GM12878 (cell line): ENCODE results near the gene C12orf56. TPM values are rescaled to one million over a fixed set of nuclear protein-coding genes. Genes with fewer than 3 reads are reported as not detected.
"Not testable (repeated sequence)": the region's sequence is repeated elsewhere in the genome, so short reads cannot be mapped to it uniquely, and the experiment has no call there.

Experiments used
- ATAC-seq: fragments of 200-7000 bp; cut with Tn5 transposase; 3 replicates; pipeline ENCODE4 v1.9.1; 2020; ENCODE audit warnings: mild to moderate bottlenecking, moderate library complexity
- BruUV-seq: library from RNA; stranded (reverse); fragments of 400-500 nt; replicated peaks from 2 replicates; lab custom pipeline; 2021; lab: Mats Ljungman, UMichigan
- CTCF ChIA-PET: fragments of 300-600 bp; sonication (Branson Sonifier 250); formaldehyde crosslinking; extraction: SDS; loops from one replicate; lab custom pipeline; 2021; ENCODE audit warnings: inconsistent platforms; lab: Yijun Ruan, JAX
- POLR2A ChIA-PET: fragments of 350-600 bp; formaldehyde crosslinking; extraction: SDS; loops from one replicate; lab custom pipeline; 2021; ENCODE audit warnings: inconsistent platforms; lab: Charles Lee
- RAD21 ChIA-PET: fragments of 300-600 bp; sonication (Branson Sonifier 250); formaldehyde crosslinking; loops from one replicate; lab custom pipeline; 2023; ENCODE audit warnings: antibody characterized with exemption; ENCODE audit not compliant: unreplicated experiment; lab: Charles Lee
- SMC1A ChIA-PET: fragments of 300-600 bp; sonication (Branson Sonifier 250); formaldehyde crosslinking; loops from one replicate; lab custom pipeline; 2023; ENCODE audit not compliant: unreplicated experiment, uncharacterized antibody; lab: Charles Lee
- DNase-seq: peaks from one replicate; pipeline ENCODE4 v3.0.0-alpha.2; 2011; ENCODE audit warnings: low read depth, low spot score
- FAIRE-seq: peaks from 3 replicates; lab custom pipeline; 2011; peaks lifted over from hg19 to GRCh38; lab: Jason Lieb, UNC
- H2AFZ ChIP-seq: 2 replicates; pipeline ENCODE4 v1.6.0; 2011; ENCODE audit warnings: low read depth, low read length, control low read depth; ENCODE audit not compliant: control insufficient read depth
- H3K27ac ChIP-seq: 2 replicates; pipeline ENCODE4 v1.5.1; 2011; ENCODE audit warnings: control low read depth; ENCODE audit not compliant: control insufficient read depth, insufficient read depth
- H3K27me3 ChIP-seq, 2 experiments: replicated peaks in 1 of 2; 2 replicates each; pipeline versions ENCODE4 v1.6.0 to v1.6.1; 2011; ENCODE audit warnings: low read length in 1 of 2; ENCODE audit not compliant: control insufficient read depth in 2 of 2, insufficient read depth in 2 of 2
- H3K36me3 ChIP-seq, 2 experiments: 2 replicates each; pipeline ENCODE4 v1.5.1; 2011; ENCODE audit warnings: low read length in 1 of 2; ENCODE audit not compliant: control insufficient read depth in 2 of 2, insufficient read depth in 2 of 2
- H3K4me1 ChIP-seq: 2 replicates; pipeline ENCODE4 v1.6.1; 2011; ENCODE audit warnings: mild to moderate bottlenecking, low read length, moderate library complexity, mixed read lengths; ENCODE audit not compliant: control insufficient read depth, insufficient read depth
- H3K4me2 ChIP-seq: 2 replicates; pipeline ENCODE4 v1.6.0; 2011; ENCODE audit warnings: control low read depth; ENCODE audit not compliant: control insufficient read depth, insufficient read depth
- H3K4me3 ChIP-seq: fragments of 200-600 bp; sonication (generic); 2 replicates; pipeline ENCODE4 v1.5.1; 2016
- H3K79me2 ChIP-seq: 2 replicates; pipeline ENCODE4 v1.6.0; 2011; ENCODE audit warnings: low read length; ENCODE audit not compliant: control insufficient read depth, insufficient read depth
- H3K9ac ChIP-seq: 2 replicates; pipeline ENCODE4 v1.8.0; 2011; ENCODE audit warnings: low read length, control low read depth, mixed read lengths; ENCODE audit not compliant: control insufficient read depth, insufficient read depth
- H3K9me3 ChIP-seq: replicated peaks from 3 replicates; pipeline ENCODE4 v1.5.1; 2011; ENCODE audit warnings: mild to moderate bottlenecking, low read length; ENCODE audit not compliant: control insufficient read depth, insufficient read depth
- H4K20me1 ChIP-seq: 2 replicates; pipeline ENCODE4 v1.6.0; 2011; ENCODE audit not compliant: control insufficient read depth, insufficient read depth
- SP1 ChIP-seq: IDR thresholded peaks from one replicate; pipeline ENCODE4 v1.6.1; 2011; ENCODE audit warnings: low read depth, low read length
- WGBS: methylation state at CpG from one replicate; pipeline ENCODE4 v1.1.6; 2016; ENCODE audit warnings: low lambda C conversion rate; ENCODE audit not compliant: insufficient replicate concordance, insufficient coverage; ENCODE audit errors: missing lambda C conversion rate; 5-methylcytosine and 5-hydroxymethylcytosine counted together
- in situ Hi-C: fragments of 300-500 bp; cut with MboI; formaldehyde crosslinking; loops from 9 replicates; pipeline ENCODE4 v1.14.3; 2018; ENCODE audit warnings: mixed read lengths
- intact Hi-C: fragments of 100-400 bp; cut with micrococcal nuclease; formaldehyde crosslinking; loops from one replicate; pipeline ENCODE4 v1.14.2; 2022; ENCODE audit not compliant: unreplicated experiment
- polyA plus RNA-seq, 11 experiments: library from polyadenylated mRNA; depleted of rRNA in 4 of 11; unstranded in 6 of 11; stranded (reverse) in 5 of 11; fragments of >200 nt; fragmentation: Nextera tagmentation in 4 of 11; fragmentation: Illumina TruSeq in 1 of 11; extraction: Ambion mirVana in 4 of 11; extraction: Trizol in 1 of 11; gene quantifications; 1 replicate in 1 of 11; 2 replicates in 10 of 11; pipeline versions ENCODE4 v1.2.1 to v1.2.3, GENCODE V29; 2011 to 2016; ENCODE audit warnings: inconsistent platforms in 2 of 11, missing spikeins in 2 of 11, low read depth in 1 of 11
- total RNA-seq, 4 experiments: library from RNA; depleted of rRNA in 3 of 4; stranded (reverse); fragments of >200 nt in 3 of 4; fragmentation: Illumina TruSeq in 1 of 4; extraction: Trizol in 1 of 4; gene quantifications; 2 replicates each; pipeline versions ENCODE4 v1.2.1 to v1.2.3, GENCODE V29; 2013 to 2021
- TF ChIP-seq, protein P1 (sequence below), 3 experiments: IDR thresholded peaks in 2 of 3; conservative IDR thresholded peaks in 1 of 3; 2 replicates each; pipeline ENCODE4 v1.5.1; 2011; ENCODE audit warnings: low read depth in 3 of 3, low read length in 3 of 3, mild to moderate bottlenecking in 3 of 3, control low read depth in 2 of 3, moderate library complexity in 2 of 3, inconsistent platforms in 1 of 3, mixed read lengths in 1 of 3; ENCODE audit not compliant: control insufficient read depth in 2 of 3, insufficient read depth in 1 of 3; ENCODE audit errors: extremely low read depth in 1 of 3
- TF ChIP-seq, protein P2 (sequence below): IDR thresholded peaks from 2 replicates; pipeline ENCODE4 v1.6.1; 2012; ENCODE audit warnings: low read depth, low read length, improper control_type of control experiment

The C12orf56 gene
- total and polyA plus RNA-seq, 10 of the 15 experiments (the other 5 are each of a cell fraction or from before 2014, with no cell fraction given), result not detected

- H3K4me1 ChIP-seq, FAIRE-seq, BruUV-seq, H2AFZ ChIP-seq, DNase-seq, H3K27me3 ChIP-seq, H3K9ac ChIP-seq, CTCF ChIA-PET, POLR2A ChIA-PET, ATAC-seq, H3K36me3 ChIP-seq, in situ Hi-C loops, RAD21 ChIA-PET, H3K27ac ChIP-seq, H3K4me3 ChIP-seq, H3K4me2 ChIP-seq, H3K9me3 ChIP-seq, SMC1A ChIA-PET, intact Hi-C loops, H3K79me2 ChIP-seq, H4K20me1 ChIP-seq: not testable (repeated sequence)
- whole genome bisulfite sequencing, result 19% methylated on average over 2 of the region's 2 CpGs
Measured at GRCh38 chr12:64356209-64356608, 34.3 kb downstream of the C12orf56 start.

GRCh38 chr12:64352181-64352580 is 38.4 kb downstream of the C12orf56 start:
- DNase-seq (no peak), FAIRE-seq (no peak), ATAC-seq (no peak)
- no peak overlapping the region for H2AFZ ChIP-seq
- no peaks in the 10 kb centered on the region for H3K79me2 ChIP-seq
- no peak overlapping the region for H3K27ac ChIP-seq
- no peak overlapping the region for H3K4me2 ChIP-seq
- BruUV-seq, result no TSS peak
- TF ChIP-seq, protein P1, sequence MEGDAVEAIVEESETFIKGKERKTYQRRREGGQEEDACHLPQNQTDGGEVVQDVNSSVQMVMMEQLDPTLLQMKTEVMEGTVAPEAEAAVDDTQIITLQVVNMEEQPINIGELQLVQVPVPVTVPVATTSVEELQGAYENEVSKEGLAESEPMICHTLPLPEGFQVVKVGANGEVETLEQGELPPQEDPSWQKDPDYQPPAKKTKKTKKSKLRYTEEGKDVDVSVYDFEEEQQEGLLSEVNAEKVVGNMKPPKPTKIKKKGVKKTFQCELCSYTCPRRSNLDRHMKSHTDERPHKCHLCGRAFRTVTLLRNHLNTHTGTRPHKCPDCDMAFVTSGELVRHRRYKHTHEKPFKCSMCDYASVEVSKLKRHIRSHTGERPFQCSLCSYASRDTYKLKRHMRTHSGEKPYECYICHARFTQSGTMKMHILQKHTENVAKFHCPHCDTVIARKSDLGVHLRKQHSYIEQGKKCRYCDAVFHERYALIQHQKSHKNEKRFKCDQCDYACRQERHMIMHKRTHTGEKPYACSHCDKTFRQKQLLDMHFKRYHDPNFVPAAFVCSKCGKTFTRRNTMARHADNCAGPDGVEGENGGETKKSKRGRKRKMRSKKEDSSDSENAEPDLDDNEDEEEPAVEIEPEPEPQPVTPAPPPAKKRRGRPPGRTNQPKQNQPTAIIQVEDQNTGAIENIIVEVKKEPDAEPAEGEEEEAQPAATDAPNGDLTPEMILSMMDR (IDR thresholded peaks at IDR 0.05 in 2 of 3, conservative IDR thresholded peaks at IDR 0.05 in 1 of 3; ENCODE audit: control insufficient read depth in 2 of 3, extremely low read depth in 1 of 3, insufficient read depth in 1 of 3, low read depth in 3 of 3, low read length in 3 of 3), result 0 out of 6 replicates have a peak, but pooled peaks of 1 of the 3 experiments have one; percentile 8
- TF ChIP-seq SP1, result no peak
- TF ChIP-seq, protein P2, sequence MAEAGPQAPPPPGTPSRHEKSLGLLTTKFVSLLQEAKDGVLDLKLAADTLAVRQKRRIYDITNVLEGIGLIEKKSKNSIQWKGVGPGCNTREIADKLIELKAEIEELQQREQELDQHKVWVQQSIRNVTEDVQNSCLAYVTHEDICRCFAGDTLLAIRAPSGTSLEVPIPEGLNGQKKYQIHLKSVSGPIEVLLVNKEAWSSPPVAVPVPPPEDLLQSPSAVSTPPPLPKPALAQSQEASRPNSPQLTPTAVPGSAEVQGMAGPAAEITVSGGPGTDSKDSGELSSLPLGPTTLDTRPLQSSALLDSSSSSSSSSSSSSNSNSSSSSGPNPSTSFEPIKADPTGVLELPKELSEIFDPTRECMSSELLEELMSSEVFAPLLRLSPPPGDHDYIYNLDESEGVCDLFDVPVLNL, result no peak
- CTCF ChIA-PET, result no interaction called here
- H3K36me3 ChIP-seq, result no peaks in the 10 kb centered on the region
- RAD21 ChIA-PET, result no interaction called here
- no peaks in the 10 kb centered on the region for H4K20me1 ChIP-seq
- no peaks in the 10 kb centered on the region for H3K4me1 ChIP-seq
- no peak overlapping the region for H3K9ac ChIP-seq
- in situ Hi-C loops, result no loop called here
- no peaks in the 10 kb centered on the region; the same call in 2 of the 3 replicates for H3K9me3 ChIP-seq
- WGBS, result 35% methylated on average over 4 of the region's 4 CpGs
- POLR2A ChIA-PET, result no interaction called here
- intact Hi-C loops, result no loop called here
- SMC1A ChIA-PET, result no interaction called here
- no peak overlapping the region for H3K4me3 ChIP-seq
- no peaks in the 10 kb centered on the region for H3K27me3 ChIP-seq
